Mesenchymal stem cell (in vitro differentiated cells and primary cell): ENCODE data around the gene UHRF2.

Experiments used
- DNase-seq: peaks from one replicate; pipeline ENCODE4 v3.0.0-alpha.2; 2013
- H2AFZ ChIP-seq: one replicate; pipeline ENCODE4 v1.6.1; 2013; ENCODE audit warnings: low read depth, mild to moderate bottlenecking, control low read depth, inconsistent platforms, low read length, moderate library complexity
- H2AK5ac ChIP-seq: 2 replicates; pipeline ENCODE4 v1.6.1; 2013; ENCODE audit warnings: low read length, moderate library complexity, mild to moderate bottlenecking, inconsistent platforms; ENCODE audit not compliant: severe bottlenecking
- H2BK120ac ChIP-seq: one replicate; pipeline ENCODE4 v1.6.1; 2013; ENCODE audit warnings: low read depth, mild to moderate bottlenecking, inconsistent platforms, low read length, moderate library complexity
- H2BK12ac ChIP-seq, 2 experiments: one replicate each; pipeline ENCODE4 v1.6.1; 2013; ENCODE audit warnings: inconsistent platforms in 2 of 2, low read length in 2 of 2, mild to moderate bottlenecking in 2 of 2, moderate library complexity in 2 of 2, control low read depth in 1 of 2
- H2BK15ac ChIP-seq: one replicate; pipeline ENCODE4 v1.6.1; 2013; ENCODE audit warnings: mild to moderate bottlenecking, low read depth, inconsistent platforms; ENCODE audit not compliant: poor library complexity, severe bottlenecking
- H2BK5ac ChIP-seq: 2 replicates; pipeline ENCODE4 v1.6.1; 2013; ENCODE audit warnings: low read depth, mild to moderate bottlenecking, low read length, control low read depth, inconsistent platforms; ENCODE audit not compliant: poor library complexity, severe bottlenecking
- H3K14ac ChIP-seq, 2 experiments: one replicate each; pipeline ENCODE4 v1.6.1; 2013; ENCODE audit warnings: inconsistent platforms in 2 of 2, low read length in 2 of 2, control low read depth in 1 of 2, mild to moderate bottlenecking in 1 of 2, moderate library complexity in 1 of 2
- H3K18ac ChIP-seq, 2 experiments: one replicate each; pipeline ENCODE4 v1.6.1; 2013; ENCODE audit warnings: inconsistent platforms in 2 of 2, low read length in 2 of 2, control low read depth in 1 of 2, low read depth in 1 of 2, mild to moderate bottlenecking in 1 of 2
- H3K23ac ChIP-seq, 2 experiments: one replicate each; pipeline ENCODE4 v1.6.1; 2013; ENCODE audit warnings: inconsistent platforms in 2 of 2, low read length in 2 of 2, mild to moderate bottlenecking in 2 of 2, moderate library complexity in 2 of 2, control low read depth in 1 of 2
- H3K27ac ChIP-seq: 2 replicates; pipeline ENCODE4 v1.5.1; 2013; ENCODE audit warnings: mild to moderate bottlenecking, moderate library complexity, low read length, control low read depth, inconsistent platforms; ENCODE audit not compliant: poor library complexity, severe bottlenecking
- H3K27me3 ChIP-seq, 2 experiments: 2 replicates each; pipeline versions ENCODE4 v1.6.1 to v1.7.0; 2013; ENCODE audit warnings: low read length in 2 of 2, mild to moderate bottlenecking in 2 of 2, moderate library complexity in 2 of 2, control low read depth in 1 of 2, inconsistent platforms in 1 of 2; ENCODE audit not compliant: control insufficient read depth in 1 of 2, insufficient read depth in 1 of 2
- H3K36me3 ChIP-seq, 2 experiments: 2 replicates each; pipeline versions ENCODE4 v1.6.1 to v1.7.0; 2013; ENCODE audit warnings: low read length in 2 of 2, control low read depth in 1 of 2, inconsistent platforms in 1 of 2, low read depth in 1 of 2, mild to moderate bottlenecking in 1 of 2; ENCODE audit not compliant: insufficient read depth in 2 of 2, control insufficient read depth in 1 of 2
- H3K4ac ChIP-seq, 2 experiments: one replicate each; pipeline ENCODE4 v1.6.1; 2013; ENCODE audit warnings: inconsistent platforms in 2 of 2, low read length in 2 of 2, mild to moderate bottlenecking in 2 of 2, moderate library complexity in 2 of 2, control low read depth in 1 of 2, low read depth in 1 of 2
- H3K4me1 ChIP-seq: 2 replicates; pipeline ENCODE4 v1.6.1; 2013; ENCODE audit warnings: low read depth, low read length, control low read depth; ENCODE audit not compliant: control insufficient read depth, insufficient read depth
- H3K4me2 ChIP-seq: 2 replicates; pipeline ENCODE4 v1.6.1; 2013; ENCODE audit warnings: low read length, mild to moderate bottlenecking, inconsistent platforms; ENCODE audit not compliant: poor library complexity, severe bottlenecking
- H3K4me3 ChIP-seq, 2 experiments: 2 replicates each; pipeline versions ENCODE4 v1.5.1 to v1.7.0; 2013; ENCODE audit warnings: low read length in 2 of 2, mild to moderate bottlenecking in 2 of 2, control low read depth in 1 of 2, low read depth in 1 of 2; ENCODE audit not compliant: insufficient read depth in 1 of 2
- H3K79me1 ChIP-seq: replicated peaks from 2 replicates; pipeline ENCODE4 v1.6.1; 2013; ENCODE audit warnings: mild to moderate bottlenecking, control low read depth, low read length, inconsistent platforms; ENCODE audit not compliant: poor library complexity, severe bottlenecking
- H3K9ac ChIP-seq: 2 replicates; pipeline ENCODE4 v1.7.0; 2013; ENCODE audit warnings: mild to moderate bottlenecking, low read length, moderate library complexity
- H3K9me3 ChIP-seq: 2 replicates; pipeline ENCODE4 v1.7.0; 2013; ENCODE audit warnings: mild to moderate bottlenecking, low read length; ENCODE audit not compliant: control insufficient read depth
- H4K8ac ChIP-seq: one replicate; pipeline ENCODE4 v1.6.1; 2013; ENCODE audit warnings: inconsistent platforms, mild to moderate bottlenecking, low read length, moderate library complexity
- H4K91ac ChIP-seq: one replicate; pipeline ENCODE4 v1.6.1; 2013; ENCODE audit warnings: mild to moderate bottlenecking, low read length, inconsistent platforms
- WGBS: methylation state at CpG from one replicate; pipeline ENCODE4 v1.1.7; 2013; ENCODE audit warnings: mixed read lengths; 5-methylcytosine and 5-hydroxymethylcytosine counted together

The UHRF2 gene

DNA sequence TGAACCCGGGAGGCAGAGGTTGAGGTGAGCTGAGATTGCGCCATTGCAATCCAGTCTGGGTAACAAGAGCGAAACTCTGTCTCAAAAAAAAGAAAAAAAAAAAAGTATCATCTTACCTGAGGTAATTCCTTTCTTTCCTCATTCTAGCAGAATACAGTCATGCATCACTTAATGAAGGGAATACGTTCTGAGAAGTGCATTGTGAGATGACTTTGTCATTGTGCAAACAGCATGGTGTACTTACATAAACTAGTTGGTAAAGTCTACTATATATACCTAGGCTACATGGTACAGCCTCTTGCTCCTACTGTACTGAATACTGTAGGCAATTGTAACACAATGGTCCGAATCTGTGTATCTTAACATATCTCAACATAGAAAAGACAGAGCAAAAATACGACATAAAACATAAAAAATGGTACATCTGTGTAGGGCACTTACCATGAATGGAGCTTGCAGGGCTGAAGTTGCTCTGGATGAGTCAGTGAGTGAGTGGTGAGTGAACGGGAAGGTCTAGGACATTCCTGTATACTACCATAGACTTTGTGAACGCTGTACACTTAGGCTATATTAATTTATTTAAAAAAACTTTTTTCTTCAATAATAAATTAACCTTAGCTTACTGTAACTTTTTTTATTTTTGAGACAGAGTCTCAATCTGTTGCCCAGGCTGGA, 132.2 kb downstream of the UHRF2 start:
- Histone ChIP-seq H3K27ac (no peak overlapping the region), H3K4ac (no peak overlapping the region)
- WGBS, result 96% methylated on average over 4 of the region's 8 CpGs

DNA sequence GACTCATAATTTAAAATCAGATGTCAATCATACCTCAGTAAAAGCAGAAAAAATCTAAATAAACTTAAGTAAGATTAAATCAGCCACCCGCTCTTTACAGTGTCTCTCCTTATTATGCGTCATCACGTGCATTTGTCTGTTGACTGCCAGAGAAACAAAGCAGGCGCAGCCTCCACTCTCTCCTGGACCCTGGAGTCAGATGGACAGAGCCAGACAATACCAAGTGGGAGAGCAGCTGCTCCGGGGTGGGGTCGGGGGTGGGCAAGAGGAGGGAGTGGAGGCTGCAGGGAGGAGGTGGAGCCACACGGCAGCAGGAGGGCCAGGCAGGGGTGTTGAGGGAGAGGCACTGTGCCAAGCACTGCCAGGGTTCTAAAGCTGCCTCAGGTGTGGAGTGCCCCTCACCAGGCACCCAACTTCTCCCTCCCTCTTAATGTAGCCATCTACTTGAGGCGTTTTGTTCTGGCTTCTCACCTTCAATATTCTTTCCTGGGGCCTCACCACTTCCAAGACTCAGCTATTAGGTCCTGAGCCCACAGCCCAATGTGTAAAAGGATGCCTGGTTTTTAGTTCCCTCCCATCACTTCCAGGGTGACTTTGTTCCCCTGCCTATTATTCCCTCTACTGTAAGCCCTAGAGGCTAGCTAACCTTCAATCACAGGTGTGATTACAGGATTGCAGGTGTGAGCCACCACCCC, 136.3 kb downstream of the UHRF2 start:
- no peak overlapping the region for H3K23ac ChIP-seq
- H3K79me1 ChIP-seq, result no peaks in the 10 kb centered on the region
- no peak overlapping the region for H3K9ac ChIP-seq
- DNase-seq, result no peak
- H3K27me3 ChIP-seq, result no peaks in the 10 kb centered on the region
- 83% methylated on average over 8 of the region's 8 CpGs for WGBS
- no peak overlapping the region for H4K91ac ChIP-seq
- H3K4me1 ChIP-seq, result peaks cover 11% of the 10 kb centered on the region
- H3K4me3 ChIP-seq, result no peak overlapping the region
- no peaks in the 10 kb centered on the region for H3K9me3 ChIP-seq
- H2BK15ac ChIP-seq, result no peak overlapping the region
- peak overlapping the region in 1 of 2 experiments; percentile 18 for H3K14ac ChIP-seq
- H3K4ac ChIP-seq, result no peak overlapping the region
- H4K8ac ChIP-seq, result peak overlapping the region; percentile 27
- H3K27ac ChIP-seq, result no peak overlapping the region
- H2BK5ac ChIP-seq, result no peak overlapping the region
- H3K36me3 ChIP-seq, result no peaks in the 10 kb centered on the region
- no peak overlapping the region for H2AK5ac ChIP-seq
- no peak overlapping the region for H3K18ac ChIP-seq
- no peak overlapping the region for H3K4me2 ChIP-seq
- no peak overlapping the region for H2BK12ac ChIP-seq
- H2BK120ac ChIP-seq, result peak overlapping the region; percentile 11
- no peak overlapping the region for H2AFZ ChIP-seq

More for the DNA sequence above, 132.2 kb downstream of the UHRF2 start:
- Histone ChIP-seq H2BK120ac (no peak overlapping the region), H3K36me3 (no peaks in the 10 kb centered on the region), H2BK5ac (no peak overlapping the region), H3K14ac (no peak overlapping the region), H3K4me1 (peaks cover 3% of the 10 kb centered on the region), H2BK15ac (no peak overlapping the region), H2AFZ (no peak overlapping the region), H2AK5ac (no peak overlapping the region), H3K18ac (no peak overlapping the region), H3K4me2 (no peak overlapping the region), H3K9ac (no peak overlapping the region), H3K4me3 (no peak overlapping the region), H3K23ac (no peak overlapping the region), H3K9me3 (no peaks in the 10 kb centered on the region), H4K8ac (no peak overlapping the region), H3K27me3 (no peaks in the 10 kb centered on the region), H2BK12ac (no peak overlapping the region), H4K91ac (no peak overlapping the region), H3K79me1 (no peaks in the 10 kb centered on the region)
- DNase-seq, result no peak

DNA sequence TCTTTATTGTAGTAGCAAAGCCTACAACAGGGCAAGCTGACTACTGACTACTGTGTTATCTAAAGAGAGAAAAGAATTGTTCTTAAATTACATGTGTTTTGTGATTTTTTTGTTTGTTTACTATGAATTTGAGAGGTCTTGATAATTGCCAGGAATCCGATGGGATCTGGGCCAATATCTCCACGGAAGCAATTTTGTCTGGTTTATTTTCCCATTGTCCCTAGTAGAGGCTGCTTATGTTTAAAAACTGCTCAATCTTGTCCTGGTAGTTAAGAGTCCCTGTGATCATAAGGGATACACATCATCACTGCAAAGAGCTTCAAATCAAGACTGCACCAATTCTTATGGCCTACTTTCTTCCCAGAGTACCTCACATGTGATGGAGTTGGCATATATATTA, 138.1 kb downstream of the UHRF2 start:
- Histone ChIP-seq H3K4me2 (no peak overlapping the region), H3K4me1 (peaks cover 11% of the 10 kb centered on the region), H3K9me3 (no peaks in the 10 kb centered on the region), H2AK5ac (no peak overlapping the region), H4K91ac (no peak overlapping the region), H3K9ac (no peak overlapping the region), H3K27me3 (no peaks in the 10 kb centered on the region), H4K8ac (no peak overlapping the region), H3K36me3 (no peaks in the 10 kb centered on the region), H3K4me3 (no peak overlapping the region), H3K14ac (no peak overlapping the region), H3K18ac (no peak overlapping the region), H2BK120ac (no peak overlapping the region), H3K23ac (no peak overlapping the region), H3K79me1 (no peaks in the 10 kb centered on the region), H3K27ac (no peak overlapping the region), H3K4ac (no peak overlapping the region), H2AFZ (no peak overlapping the region), H2BK5ac (no peak overlapping the region), H2BK15ac (no peak overlapping the region), H2BK12ac (no peak overlapping the region)
- 60% methylated on average over 2 of the region's 2 CpGs for WGBS
- peak; percentile 38 for DNase-seq

DNA sequence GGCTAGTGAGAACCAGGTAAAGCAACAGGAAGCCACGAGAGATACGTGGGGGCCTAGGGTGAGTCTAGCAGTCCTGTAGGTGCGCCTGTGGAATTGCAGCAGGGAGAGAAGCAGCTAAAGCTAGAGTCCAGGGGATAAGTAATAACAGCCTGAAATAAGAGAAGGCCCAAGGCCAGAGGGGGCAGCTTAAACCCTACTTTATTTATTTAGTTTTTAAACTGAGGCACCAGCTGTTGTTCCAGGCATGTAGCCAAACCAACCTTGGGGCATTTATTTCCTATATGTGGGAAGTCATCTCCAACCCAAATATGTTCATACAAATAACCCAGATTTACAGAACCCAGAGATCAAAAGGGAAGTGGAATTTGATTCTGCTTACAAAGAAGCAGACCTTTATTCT, 139.0 kb downstream of the UHRF2 start:
- Histone ChIP-seq H3K23ac (no peak overlapping the region), H2BK15ac (no peak overlapping the region), H3K18ac (peak overlapping the region; percentile 16 to 60), H3K4me2 (no peak overlapping the region), H3K4me3 (no peak overlapping the region), H3K79me1 (no peaks in the 10 kb centered on the region), H3K27me3 (no peaks in the 10 kb centered on the region), H2BK5ac (no peak overlapping the region), H2AFZ (no peak overlapping the region), H3K36me3 (no peaks in the 10 kb centered on the region), H3K27ac (peak overlapping the region; percentile 41), H2AK5ac (no peak overlapping the region), H2BK120ac (no peak overlapping the region), H3K4me1 (peaks cover 11% of the 10 kb centered on the region), H4K91ac (no peak overlapping the region), H4K8ac (peak overlapping the region; percentile 84), H3K14ac (no peak overlapping the region), H2BK12ac (peak overlapping the region; percentile 78 to 80), H3K9me3 (no peaks in the 10 kb centered on the region), H3K9ac (no peak overlapping the region), H3K4ac (no peak overlapping the region)
- DNase-seq, result peak; percentile 59
- 46% methylated on average over 3 of the region's 3 CpGs for WGBS
